ENCODE measurements around the gene CADPS2. TPM values are rescaled to one million over a fixed set of nuclear protein-coding genes. Genes with fewer than 3 reads are reported as not detected.
A peak's percentile ranks its signal among the peaks of the same experiment; 100 is the strongest.

Gene CADPS2
- total and polyA plus RNA-seq, 2 of the 8 experiments (the other 6 are each of a cell fraction or from before 2014, with no cell fraction given), result 8.9 to 22.3 TPM

GRCh38 chr7:122688400-122688998 lies 197.8 kb downstream of the CADPS2 start:
- Histone ChIP-seq H3K36me3 (ENCODE audit: control insufficient read depth in 2 of 4, insufficient read depth in 4 of 4, low read length in 3 of 4) (peaks cover 0 to 2% (median 0%) of the 10 kb centered on the region in 4 experiments; a peak in 1 of 8 replicates), H3K4me3 (ENCODE audit: extremely low read depth in 1 of 4, insufficient read depth in 2 of 4, low read depth in 3 of 4, low read length in 4 of 4) (no peak overlapping the region), H2BK15ac (ENCODE audit: low read length) (peak overlapping the region; percentile 90; the same call in 1 of the 2 replicates), H3K27me3 (replicated peaks in 1 of 4; ENCODE audit: control insufficient read depth in 3 of 4, extremely low read depth in 1 of 4, insufficient read depth in 3 of 4, low read length in 3 of 4) (no peaks in the 10 kb centered on the region), H2BK12ac (ENCODE audit: low read depth, low read length) (0 out of 2 replicates have a peak overlapping the region, but pooled peaks have one; percentile 20), H2BK20ac (ENCODE audit: low read length) (0 out of 2 replicates have a peak overlapping the region, but pooled peaks have one; percentile 73), H4K8ac (ENCODE audit: extremely low read depth, insufficient read depth, low read length) (no peak overlapping the region), H3K9ac (replicated peaks in 1 of 4; ENCODE audit: extremely low read depth in 1 of 4, low read depth in 3 of 4, low read length in 3 of 4) (no peak overlapping the region), H2BK120ac (replicated peaks; ENCODE audit: low read depth, low read length) (peak overlapping the region; percentile 41), H2BK5ac (ENCODE audit: low read depth, low read length) (peak overlapping the region; percentile 50; the same call in 1 of the 2 replicates), H3K23ac (ENCODE audit: insufficient read length) (no peak overlapping the region), H3K56ac (replicated peaks; ENCODE audit: insufficient read length, low read depth, low read length) (no peak overlapping the region), H3K4me2 (ENCODE audit: insufficient read depth in 1 of 2, low read depth in 2 of 2, low read length in 2 of 2) (no peak overlapping the region), H3K4ac (replicated peaks; ENCODE audit: insufficient read length, low read depth, low read length) (peak overlapping the region; percentile 91), H4K5ac (ENCODE audit: insufficient read length, low read depth, low read length) (no peak overlapping the region), H3K23me2 (ENCODE audit: low read depth, low read length) (no peaks in the 10 kb centered on the region), H2AK5ac (ENCODE audit: low read depth, low read length) (no peak overlapping the region; the same call in 1 of the 2 replicates), H2AFZ (ENCODE audit: low read length) (no peak overlapping the region), H3K79me1 (ENCODE audit: low read depth, low read length) (no peaks in the 10 kb centered on the region), H4K91ac (replicated peaks; ENCODE audit: insufficient read length, low read length) (peak overlapping the region; percentile 48), H3K4me1 (replicated peaks in 1 of 4; ENCODE audit: control insufficient read depth in 3 of 4, insufficient read depth in 4 of 4, low read length in 3 of 4) (peaks cover 4 to 16% (median 11%) of the 10 kb centered on the region in 4 experiments), H3K27ac (ENCODE audit: low read depth, low read length) (no peak overlapping the region), H3K9me3 (ENCODE audit: insufficient read depth in 2 of 2, low read depth in 1 of 2, low read length in 1 of 2) (peaks cover 8 to 14% of the 10 kb centered on the region in 2 experiments), H4K20me1 (replicated peaks in 1 of 2; ENCODE audit: control insufficient read depth in 1 of 2, insufficient read depth in 2 of 2, low read length in 2 of 2) (no peaks in the 10 kb centered on the region), H3K18ac (ENCODE audit: extremely low read depth, low read length) (peak overlapping the region; percentile 9), H3K14ac (ENCODE audit: insufficient read length) (no peak overlapping the region), H3K79me2 (ENCODE audit: control insufficient read depth in 1 of 2, insufficient read depth in 2 of 2, low read length in 2 of 2) (no peaks in the 10 kb centered on the region)
- FAIRE-seq, result no peak
- TF ChIP-seq EP300 (IDR thresholded peaks at IDR 0.05; ENCODE audit: borderline replicate concordance in 1 of 2, low read depth in 2 of 2, low read length in 2 of 2), result no peak
- TF ChIP-seq JUND (IDR thresholded peaks at IDR 0.05; ENCODE audit: low read length), result no peak
- TF ChIP-seq CBX5 (IDR thresholded peaks at IDR 0.05; ENCODE audit: low read depth, low read length), result no peak
- no peak for TF ChIP-seq KDM1A (IDR thresholded peaks at IDR 0.05; ENCODE audit: borderline replicate concordance, low read length)
- no peak for TF ChIP-seq POU5F1 (IDR thresholded peaks at IDR 0.05; ENCODE audit: low read depth, low read length)
- TF ChIP-seq SAP30 (IDR thresholded peaks at IDR 0.05; ENCODE audit: insufficient read depth, insufficient replicate concordance, low read length), result no peak
- no peak for TF ChIP-seq HDAC2 (IDR thresholded peaks at IDR 0.05; ENCODE audit: borderline replicate concordance in 1 of 2, low read depth in 2 of 2, low read length in 2 of 2)
- TF ChIP-seq MAFK (IDR thresholded peaks at IDR 0.05; ENCODE audit: low read depth, low read length), result no peak
- no peak for TF ChIP-seq RNF2 (IDR thresholded peaks at IDR 0.05; ENCODE audit: borderline replicate concordance, low read depth, low read length, missing control alignments, poor library complexity, severe bottlenecking)
- no peak for TF ChIP-seq KDM4A (IDR thresholded peaks at IDR 0.05; ENCODE audit: low read depth, low read length, severe bottlenecking)
- TF ChIP-seq FOSL1 (IDR thresholded peaks at IDR 0.05; ENCODE audit: insufficient read depth, low read depth, low read length), result no peak
- CTCF ChIA-PET (ENCODE audit: partially characterized antibody), result interaction anchor here (0.7 to 5.0 kb wide), 14 partner anchors 12 to 679 kb away, joined by 3 to 35 read pairs (median 4); partner anchors contain the start of genes RNF133 and RNF148
- POLR2A ChIA-PET (ENCODE audit: partially characterized antibody), result interaction anchor here (0.7 to 1.3 kb wide), 2 partner anchors 12 to 738 kb away, joined by 3 to 4 read pairs; no protein-coding TSS in a partner anchor
- no peak for DNase-seq (ENCODE audit: low read depth in 1 of 2, low spot score in 2 of 2)
- WGBS, 2 experiments (ENCODE audit: extremely low coverage in 1 of 2, insufficient coverage in 1 of 2, insufficient read length in 1 of 2, insufficient replicate concordance in 2 of 2, low coverage in 1 of 2, low lambda C conversion rate in 2 of 2, missing lambda C conversion rate in 1 of 2), result 83% methylated on average over 6 of the region's 6 CpGs; no CpG with 5 or more reads in 1 of the 2 experiments

All from H1 (cell line).